Endothelial cell of umbilical vein (primary cell): ENCODE data around the gene CACNA2D1. TPM values are rescaled to one million over a fixed set of nuclear protein-coding genes. Genes with fewer than 3 reads are reported as not detected.

Source experiments
- BruUV-seq: library from RNA; stranded (reverse); fragments of 400-500 nt; replicated peaks from 2 replicates; lab custom pipeline; 2021; lab: Mats Ljungman, UMichigan
- CTCF ChIA-PET: fragments of 300-600, 350-600 bp; sonication (Branson Sonifier 250); formaldehyde crosslinking; loops from one replicate; lab custom pipeline; 2021; ENCODE audit warnings: antibody characterized with exemption, inconsistent platforms; lab: Charles Lee
- POLR2A ChIA-PET: fragments of 300-600, 350-600 bp; sonication (Branson Sonifier 250); formaldehyde crosslinking; loops from one replicate; lab custom pipeline; 2021; ENCODE audit warnings: antibody characterized with exemption, inconsistent platforms; lab: Charles Lee
- DNase-seq: peaks from one replicate; pipeline ENCODE4 v3.0.0-alpha.2; 2011; ENCODE audit warnings: low read depth, low spot score
- FAIRE-seq: peaks from 2 replicates; lab custom pipeline; 2011; peaks lifted over from hg19 to GRCh38; lab: Jason Lieb, UNC
- H2AFZ ChIP-seq: 2 replicates; pipeline ENCODE4 v1.6.0; 2012; ENCODE audit warnings: low read depth, low read length, control low read depth, inconsistent platforms
- H3K27ac ChIP-seq: 2 replicates; pipeline ENCODE4 v1.5.1; 2011; ENCODE audit warnings: low read depth, mild to moderate bottlenecking, control low read depth, low read length, moderate library complexity; ENCODE audit not compliant: insufficient read depth
- H3K27me3 ChIP-seq, 2 experiments: 2 replicates each; pipeline versions ENCODE4 v1.6.0 to v1.6.1; 2011; ENCODE audit warnings: low read length in 2 of 2, mixed read lengths in 1 of 2; ENCODE audit not compliant: control insufficient read depth in 2 of 2, insufficient read depth in 2 of 2
- H3K36me3 ChIP-seq, 2 experiments: 2 replicates in 1 of 2; 3 replicates in 1 of 2; pipeline ENCODE4 v1.5.1; 2011; ENCODE audit warnings: low read length in 2 of 2, mild to moderate bottlenecking in 1 of 2, moderate library complexity in 1 of 2; ENCODE audit not compliant: control insufficient read depth in 2 of 2, insufficient read depth in 2 of 2; ENCODE audit errors: extremely low read depth in 1 of 2
- H3K4me1 ChIP-seq: 3 replicates; pipeline ENCODE4 v1.5.1; 2011; ENCODE audit warnings: mild to moderate bottlenecking, low read length; ENCODE audit not compliant: control insufficient read depth, insufficient read depth; ENCODE audit errors: extremely low read depth
- H3K4me2 ChIP-seq: 2 replicates; pipeline ENCODE4 v1.6.1; 2011; ENCODE audit warnings: low read length, control low read depth, mixed read lengths; ENCODE audit not compliant: insufficient read depth
- H3K4me3 ChIP-seq, 3 experiments: fragments of 200-600 bp in 1 of 3; sonication (generic), shearing (Covaris generic) in 1 of 3; replicated peaks in 1 of 3; 2 replicates each; pipeline ENCODE4 v1.5.1; 2011 to 2016; ENCODE audit warnings: control low read depth in 3 of 3, low read length in 3 of 3, mild to moderate bottlenecking in 2 of 3, inconsistent platforms in 1 of 3, low read depth in 1 of 3, moderate library complexity in 1 of 3; ENCODE audit not compliant: insufficient read depth in 1 of 3
- H3K79me2 ChIP-seq: 2 replicates; pipeline ENCODE4 v1.6.0; 2012; ENCODE audit warnings: low read length, inconsistent platforms; ENCODE audit not compliant: control insufficient read depth, insufficient read depth
- H3K9ac ChIP-seq: replicated peaks from 2 replicates; pipeline ENCODE3; 2011; ENCODE audit warnings: low read length, control low read depth; ENCODE audit not compliant: insufficient read depth; ENCODE audit errors: extremely low read depth
- H3K9me1 ChIP-seq: replicated peaks from 3 replicates; pipeline ENCODE4 v1.6.0; 2011; ENCODE audit warnings: mild to moderate bottlenecking, low read length; ENCODE audit not compliant: control insufficient read depth, insufficient read depth; ENCODE audit errors: extremely low read depth
- H3K9me3 ChIP-seq: replicated peaks from 2 replicates; pipeline ENCODE4 v1.5.1; 2012; ENCODE audit warnings: low read length, inconsistent platforms; ENCODE audit not compliant: control insufficient read depth, insufficient read depth
- H4K20me1 ChIP-seq: replicated peaks from 2 replicates; pipeline ENCODE3; 2011; ENCODE audit warnings: mild to moderate bottlenecking, low read length; ENCODE audit not compliant: control insufficient read depth, insufficient read depth; ENCODE audit errors: extremely low read depth
- CTCF ChIP-seq, 2 donors: IDR thresholded peaks; 1 replicate in 1 of 2; 2 replicates in 1 of 2; pipeline ENCODE4 v1.5.1; 2011; ENCODE audit warnings: low read length in 2 of 2, mild to moderate bottlenecking in 2 of 2, moderate library complexity in 2 of 2, control low read depth in 1 of 2, inconsistent platforms in 1 of 2, low read depth in 1 of 2; ENCODE audit not compliant: insufficient read depth in 1 of 2; ENCODE audit errors: extremely low read depth in 1 of 2
- EZH2 ChIP-seq: IDR thresholded peaks from 2 replicates; pipeline ENCODE4 v1.6.1; 2012; ENCODE audit warnings: borderline replicate concordance, low read depth, mild to moderate bottlenecking, moderate library complexity, low read length, inconsistent platforms; ENCODE audit not compliant: severe bottlenecking
- FOS ChIP-seq: IDR thresholded peaks from 2 replicates; pipeline ENCODE4 v1.6.1; 2011; ENCODE audit warnings: mild to moderate bottlenecking, low read length, moderate library complexity, borderline replicate concordance; ENCODE audit not compliant: insufficient read depth
- GATA2 ChIP-seq: IDR thresholded peaks from 2 replicates; pipeline ENCODE4 v1.7.0; 2011; ENCODE audit warnings: low read depth, mild to moderate bottlenecking, moderate library complexity, mixed read lengths, low read length; ENCODE audit not compliant: insufficient read length, insufficient read depth
- JUN ChIP-seq: IDR thresholded peaks from 2 replicates; pipeline ENCODE4 v1.6.1; 2011; ENCODE audit warnings: borderline replicate concordance, low read depth; ENCODE audit not compliant: insufficient read length, insufficient read depth
- MAX ChIP-seq: IDR thresholded peaks from 2 replicates; pipeline ENCODE4 v1.6.1; 2011; ENCODE audit not compliant: insufficient read depth, insufficient read length
- MYC ChIP-seq: IDR thresholded peaks from one replicate; pipeline ENCODE4 v1.6.1; 2011; ENCODE audit warnings: mild to moderate bottlenecking, low read depth, low read length
- POLR2A ChIP-seq: IDR thresholded peaks from 2 replicates; pipeline ENCODE4 v1.6.1; 2012; ENCODE audit warnings: low read depth, mild to moderate bottlenecking, control low read depth, low read length
- POLR2AphosphoS5 ChIP-seq: IDR thresholded peaks from 2 replicates; pipeline ENCODE4 v1.6.1; 2012; ENCODE audit warnings: low read depth, mild to moderate bottlenecking, control low read depth, low read length, moderate library complexity; ENCODE audit not compliant: insufficient read depth
- dilution Hi-C: fragments of 300-500 bp; cut with MboI; formaldehyde crosslinking; loops from one replicate; pipeline ENCODE4 v1.15.0; 2019; ENCODE audit warnings: low sequenced_read_pairs; ENCODE audit not compliant: extremely low pct_ligation_motif_present
- intact Hi-C: fragments of 100-400 bp; cut with micrococcal nuclease; formaldehyde crosslinking; loops from one replicate; pipeline ENCODE4 v1.10.0; 2022
- polyA plus RNA-seq, 4 experiments: library from polyadenylated mRNA; depleted of rRNA in 3 of 4; stranded (reverse) in 3 of 4; unstranded in 1 of 4; fragments of >200 nt; gene quantifications; 2 replicates each; pipeline versions ENCODE4 v1.2.1 to v1.2.3, GENCODE V29; 2011 to 2012; ENCODE audit warnings: missing spikeins in 1 of 4
- total RNA-seq: library from RNA; stranded (reverse); gene quantifications from 2 replicates; pipeline ENCODE4 v1.2.3, GENCODE V29; 2021

The CACNA2D1 gene
- total and polyA plus RNA-seq, 2 donors (not counting 3 experiments of a cell fraction or from before 2014, with no cell fraction given), result 4.1 to 38.6 TPM

- Histone ChIP-seq H3K4me1 (no peaks in the 10 kb centered on the region), H3K9ac (no peak overlapping the region), H4K20me1 (no peaks in the 10 kb centered on the region), H2AFZ (no peak overlapping the region), H3K27me3 (no peaks in the 10 kb centered on the region), H3K9me1 (no peaks in the 10 kb centered on the region), H3K27ac (no peak overlapping the region), H3K4me3 (no peak overlapping the region), H3K79me2 (no peaks in the 10 kb centered on the region), H3K36me3 (no peaks in the 10 kb centered on the region), H3K9me3 (no peaks in the 10 kb centered on the region), H3K4me2 (no peak overlapping the region)
- CTCF ChIA-PET, result no interaction called here
- POLR2A ChIA-PET, result no interaction called here
- dilution Hi-C loops, result no loop called here
- DNase-seq (no peak), FAIRE-seq (peak; percentile 12)
- intact Hi-C loops, result no loop called here
- TF ChIP-seq POLR2AphosphoS5 (no peak), CTCF (IDR thresholded peaks at IDR 0.05; ENCODE audit: extremely low read depth in 1 of 2, insufficient read depth in 1 of 2, low read depth in 1 of 2, low read length in 2 of 2) (no peak), MAX (no peak), GATA2 (no peak), EZH2 (no peak), POLR2A (no peak), MYC (no peak), JUN (no peak), FOS (no peak)
- BruUV-seq, result no TSS peak
Measured at GRCh38 chr7:82204694-82205093, 238.9 kb downstream of the CACNA2D1 start.
